ENCODE results near the gene GRAMD4.

GRCh38 chr22:46674906-46675305 is 54.7 kb downstream of the GRAMD4 start:
- TF ChIP-seq, protein P1, sequence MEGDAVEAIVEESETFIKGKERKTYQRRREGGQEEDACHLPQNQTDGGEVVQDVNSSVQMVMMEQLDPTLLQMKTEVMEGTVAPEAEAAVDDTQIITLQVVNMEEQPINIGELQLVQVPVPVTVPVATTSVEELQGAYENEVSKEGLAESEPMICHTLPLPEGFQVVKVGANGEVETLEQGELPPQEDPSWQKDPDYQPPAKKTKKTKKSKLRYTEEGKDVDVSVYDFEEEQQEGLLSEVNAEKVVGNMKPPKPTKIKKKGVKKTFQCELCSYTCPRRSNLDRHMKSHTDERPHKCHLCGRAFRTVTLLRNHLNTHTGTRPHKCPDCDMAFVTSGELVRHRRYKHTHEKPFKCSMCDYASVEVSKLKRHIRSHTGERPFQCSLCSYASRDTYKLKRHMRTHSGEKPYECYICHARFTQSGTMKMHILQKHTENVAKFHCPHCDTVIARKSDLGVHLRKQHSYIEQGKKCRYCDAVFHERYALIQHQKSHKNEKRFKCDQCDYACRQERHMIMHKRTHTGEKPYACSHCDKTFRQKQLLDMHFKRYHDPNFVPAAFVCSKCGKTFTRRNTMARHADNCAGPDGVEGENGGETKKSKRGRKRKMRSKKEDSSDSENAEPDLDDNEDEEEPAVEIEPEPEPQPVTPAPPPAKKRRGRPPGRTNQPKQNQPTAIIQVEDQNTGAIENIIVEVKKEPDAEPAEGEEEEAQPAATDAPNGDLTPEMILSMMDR (IDR thresholded peaks at IDR 0.05), result no peak
- no peak for TF ChIP-seq POLR2A (IDR thresholded peaks at IDR 0.05)

All from transverse colon (tissue), 3 donors.